Liver (tissue), 9 donors: ENCODE results near the gene SEPTIN10. TPM values are rescaled to one million over a fixed set of nuclear protein-coding genes. Genes with fewer than 3 reads are reported as not detected.

ENCODE experiments used
- DNase-seq: peaks from one replicate; pipeline ENCODE4 v3.0.0-alpha.2; 2017; ENCODE audit warnings: low spot score
- H3K27ac ChIP-seq, 2 donors: one replicate each; pipeline ENCODE4 v1.7.0; 2013; ENCODE audit warnings: inconsistent platforms in 2 of 2, low read length in 2 of 2, control low read depth in 1 of 2, low read depth in 1 of 2, mild to moderate bottlenecking in 1 of 2
- H3K27me3 ChIP-seq, 4 donors: one replicate each; pipeline versions ENCODE4 v1.6.1 to v1.7.0; 2013; ENCODE audit warnings: low read length in 3 of 4, inconsistent platforms in 1 of 4, mild to moderate bottlenecking in 1 of 4, moderate library complexity in 1 of 4; ENCODE audit not compliant: control insufficient read depth in 4 of 4, insufficient read depth in 4 of 4
- H3K36me3 ChIP-seq, 4 donors: one replicate each; pipeline versions ENCODE4 v1.6.1 to v1.7.0; 2013; ENCODE audit warnings: low read length in 3 of 4, mild to moderate bottlenecking in 3 of 4, low read depth in 1 of 4, moderate library complexity in 1 of 4; ENCODE audit not compliant: control insufficient read depth in 4 of 4, insufficient read depth in 3 of 4
- H3K4me1 ChIP-seq, 4 donors: one replicate each; pipeline versions ENCODE4 v1.6.1 to v1.7.0; 2013; ENCODE audit warnings: low read length in 3 of 4, mild to moderate bottlenecking in 3 of 4, moderate library complexity in 1 of 4; ENCODE audit not compliant: control insufficient read depth in 4 of 4, insufficient read depth in 4 of 4
- H3K4me3 ChIP-seq, 3 donors: one replicate each; pipeline versions ENCODE4 v1.6.1 to v1.7.0; 2013; ENCODE audit warnings: low read length in 3 of 3, control low read depth in 1 of 3, low read depth in 1 of 3, mild to moderate bottlenecking in 1 of 3
- H3K9ac ChIP-seq, 2 donors: one replicate each; pipeline ENCODE4 v1.7.0; 2013; ENCODE audit warnings: low read length in 2 of 2, mild to moderate bottlenecking in 2 of 2, moderate library complexity in 2 of 2, control low read depth in 1 of 2, low read depth in 1 of 2
- H3K9me3 ChIP-seq, 4 donors: one replicate each; pipeline versions ENCODE4 v1.6.1 to v1.7.0; 2013; ENCODE audit warnings: low read length in 3 of 4; ENCODE audit not compliant: control insufficient read depth in 4 of 4
- EGR1 ChIP-seq, 2 donors: IDR thresholded peaks; 2 replicates each; pipeline ENCODE4 v1.6.1; 2016 to 2018; ENCODE audit warnings: antibody characterized with exemption in 2 of 2, low read depth in 2 of 2
- FOXA1 ChIP-seq: IDR thresholded peaks from 2 replicates; pipeline ENCODE4 v1.6.1; 2016; ENCODE audit warnings: antibody characterized with exemption
- FOXA2 ChIP-seq: IDR thresholded peaks from 2 replicates; pipeline ENCODE4 v1.6.1; 2016; ENCODE audit warnings: antibody characterized with exemption
- GABPA ChIP-seq, 2 donors: IDR thresholded peaks in 1 of 2; conservative IDR thresholded peaks in 1 of 2; 2 replicates each; pipeline ENCODE4 v1.6.1; 2016; ENCODE audit warnings: antibody characterized with exemption in 2 of 2, mild to moderate bottlenecking in 1 of 2, moderate library complexity in 1 of 2
- HNF4A ChIP-seq, 2 donors: conservative IDR thresholded peaks; 2 replicates each; pipeline ENCODE4 v1.6.1; 2016; ENCODE audit warnings: antibody characterized with exemption in 2 of 2, mild to moderate bottlenecking in 2 of 2
- HNF4G ChIP-seq: IDR thresholded peaks from 2 replicates; pipeline ENCODE4 v1.6.1; 2016; ENCODE audit warnings: antibody characterized with exemption
- JUND ChIP-seq, 2 donors: IDR thresholded peaks; 2 replicates each; pipeline ENCODE4 v1.6.1; 2016; ENCODE audit warnings: antibody characterized with exemption in 2 of 2
- NR2F2 ChIP-seq: IDR thresholded peaks from 2 replicates; pipeline ENCODE4 v1.6.1; 2016; ENCODE audit warnings: antibody characterized with exemption
- RAD21 ChIP-seq, 2 donors: IDR thresholded peaks; 2 replicates each; pipeline ENCODE4 v1.6.1; 2016; ENCODE audit warnings: antibody characterized with exemption in 2 of 2, mild to moderate bottlenecking in 2 of 2
- RXRA ChIP-seq, 2 donors: IDR thresholded peaks; 2 replicates each; pipeline ENCODE4 v1.6.1; 2017 to 2018; ENCODE audit warnings: antibody characterized with exemption in 2 of 2, mild to moderate bottlenecking in 1 of 2
- SP1 ChIP-seq: IDR thresholded peaks from 2 replicates; pipeline ENCODE4 v1.6.1; 2018; ENCODE audit warnings: antibody characterized with exemption, mild to moderate bottlenecking
- TAF1 ChIP-seq: conservative IDR thresholded peaks from 2 replicates; pipeline ENCODE4 v1.6.1; 2016; ENCODE audit warnings: antibody characterized with exemption, mild to moderate bottlenecking
- YY1 ChIP-seq: IDR thresholded peaks from 2 replicates; pipeline ENCODE4 v1.6.1; 2016; ENCODE audit warnings: antibody characterized with exemption, mild to moderate bottlenecking
- WGBS: extraction: QIAGEN DNeasy Blood & Tissue Kit; methylation state at CpG from one replicate; pipeline ENCODE4 v1.1.7; 2013; 5-methylcytosine and 5-hydroxymethylcytosine counted together
- polyA plus RNA-seq, 2 donors: library from polyadenylated mRNA; stranded (reverse) in 1 of 2; unstranded in 1 of 2; fragments of 200-250 nt in 1 of 2; fragments of >200 nt in 1 of 2; fragmentation: Nextera tagmentation in 1 of 2; extraction: Ambion mirVana in 1 of 2; gene quantifications; one replicate each; pipeline versions ENCODE4 v1.2.1 to v1.2.3, GENCODE V29; 2013 to 2015
- total RNA-seq, 2 donors: library from RNA; depleted of rRNA; stranded (reverse); fragments of >200 nt; gene quantifications; one replicate each; pipeline ENCODE4 v1.2.3, GENCODE V29; 2014
- TF ChIP-seq, protein P1 (sequence below): fragments of 150-350 bp; IDR thresholded peaks from 2 replicates; pipeline ENCODE4 v1.5.1; 2017; ENCODE audit warnings: improper control_type of control experiment, low read depth, low read length; ENCODE audit not compliant: missing input control
- TF ChIP-seq, protein P2 (sequence below): IDR thresholded peaks from 2 replicates; pipeline ENCODE4 v1.6.1; 2016; ENCODE audit warnings: antibody characterized with exemption
- TF ChIP-seq, protein P3 (sequence below): IDR thresholded peaks from 2 replicates; pipeline ENCODE4 v1.6.1; 2016; ENCODE audit warnings: antibody characterized with exemption, mild to moderate bottlenecking
- donor health status: healthy.
- donor health status: healthy.
- donor health status: healthy.
- donor health status: healthy.
- donor health status: healthy.

The SEPTIN10 gene
- total and polyA plus RNA-seq, 4 donors: 19.6 to 35.9 (median 20.1) TPM

DNA sequence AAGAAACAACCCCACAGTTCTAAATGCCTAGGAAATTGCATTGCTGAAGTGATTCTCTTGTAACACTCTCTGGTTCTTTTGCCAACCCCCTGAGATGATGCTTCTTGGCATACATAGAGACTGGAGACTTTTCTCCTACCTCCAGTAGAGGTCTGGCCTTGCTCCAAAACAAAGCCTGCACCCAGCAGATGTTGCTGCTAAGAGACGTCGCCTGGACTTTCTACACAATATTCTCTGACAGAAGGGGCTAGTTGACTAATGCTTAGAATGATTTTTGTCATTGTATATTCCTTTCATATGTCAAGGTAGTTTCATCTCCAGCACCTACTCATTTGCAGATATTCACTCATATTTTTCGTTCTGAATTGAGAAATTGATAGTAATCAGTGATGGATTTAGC lies 25.0 kb upstream of the SEPTIN10 start:
- H3K27ac ChIP-seq: no peak overlapping the region
- H3K9ac ChIP-seq: no peak overlapping the region
- no peak overlapping the region for H3K4me3 ChIP-seq
- TF ChIP-seq, protein P1, sequence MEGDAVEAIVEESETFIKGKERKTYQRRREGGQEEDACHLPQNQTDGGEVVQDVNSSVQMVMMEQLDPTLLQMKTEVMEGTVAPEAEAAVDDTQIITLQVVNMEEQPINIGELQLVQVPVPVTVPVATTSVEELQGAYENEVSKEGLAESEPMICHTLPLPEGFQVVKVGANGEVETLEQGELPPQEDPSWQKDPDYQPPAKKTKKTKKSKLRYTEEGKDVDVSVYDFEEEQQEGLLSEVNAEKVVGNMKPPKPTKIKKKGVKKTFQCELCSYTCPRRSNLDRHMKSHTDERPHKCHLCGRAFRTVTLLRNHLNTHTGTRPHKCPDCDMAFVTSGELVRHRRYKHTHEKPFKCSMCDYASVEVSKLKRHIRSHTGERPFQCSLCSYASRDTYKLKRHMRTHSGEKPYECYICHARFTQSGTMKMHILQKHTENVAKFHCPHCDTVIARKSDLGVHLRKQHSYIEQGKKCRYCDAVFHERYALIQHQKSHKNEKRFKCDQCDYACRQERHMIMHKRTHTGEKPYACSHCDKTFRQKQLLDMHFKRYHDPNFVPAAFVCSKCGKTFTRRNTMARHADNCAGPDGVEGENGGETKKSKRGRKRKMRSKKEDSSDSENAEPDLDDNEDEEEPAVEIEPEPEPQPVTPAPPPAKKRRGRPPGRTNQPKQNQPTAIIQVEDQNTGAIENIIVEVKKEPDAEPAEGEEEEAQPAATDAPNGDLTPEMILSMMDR: no peak
- TF ChIP-seq HNF4G (no peak), FOXA1 (no peak), RAD21 (IDR thresholded peaks at IDR 0.05) (no peak)
- no peak for DNase-seq
- WGBS: 39% methylated on average over 3 of the region's 3 CpGs
- no peaks in the 10 kb centered on the region for H3K9me3 ChIP-seq
- no peaks in the 10 kb centered on the region for H3K27me3 ChIP-seq
- no peaks in the 10 kb centered on the region for H3K36me3 ChIP-seq
- H3K4me1 ChIP-seq: peaks cover 2 to 10% (median 8%) of the 10 kb centered on the region in 4 donors

DNA sequence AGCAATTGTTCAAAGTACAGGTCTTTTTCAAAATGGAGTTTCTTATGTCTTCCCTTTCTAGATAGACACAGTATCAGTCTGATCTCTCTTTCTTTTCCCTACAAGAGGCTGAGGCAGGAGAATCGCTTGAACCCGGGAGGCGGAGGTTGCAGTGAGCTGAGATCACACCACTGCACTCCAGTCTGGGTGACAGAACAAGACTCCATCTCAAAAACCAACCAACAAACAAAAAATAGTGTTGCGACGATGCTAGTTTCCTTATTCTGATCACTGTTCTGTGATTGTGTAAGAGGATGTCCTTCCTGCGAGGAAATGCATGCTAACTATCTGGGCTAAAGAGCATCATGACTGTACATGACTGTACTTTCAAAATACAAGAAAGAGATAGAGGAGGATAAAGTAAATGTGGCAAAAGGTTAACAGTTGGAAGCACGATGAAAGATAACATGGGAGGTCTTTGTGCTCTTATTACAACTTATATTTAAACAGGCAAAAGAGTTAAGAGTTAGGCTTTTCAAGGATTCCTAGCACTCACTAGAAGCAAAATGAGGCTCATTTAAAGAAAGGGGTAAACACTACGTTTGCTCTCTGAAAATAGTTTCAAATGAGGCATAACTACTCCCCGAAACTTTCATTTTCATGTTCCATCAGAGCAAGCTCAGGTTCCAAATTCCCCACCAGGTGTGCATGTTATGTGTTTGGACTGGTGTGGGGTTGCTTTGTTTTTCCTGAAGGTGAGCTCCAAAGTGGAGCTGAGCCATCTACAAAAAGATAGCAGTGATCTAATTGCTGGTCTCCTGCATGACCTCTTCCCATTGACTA lies 24.2 kb upstream of the SEPTIN10 start:
- DNase-seq: no peak
- WGBS: 46% methylated on average over 9 of the region's 9 CpGs
- Histone ChIP-seq H3K9me3 (no peaks in the 10 kb centered on the region), H3K4me1 (peaks cover 0 to 10% (median 8%) of the 10 kb centered on the region in 4 donors), H3K36me3 (no peaks in the 10 kb centered on the region), H3K27me3 (no peaks in the 10 kb centered on the region), H3K4me3 (no peak overlapping the region), H3K9ac (no peak overlapping the region), H3K27ac (peak overlapping the region in 1 of 2 donors; percentile 48)
- TF ChIP-seq, protein P2, sequence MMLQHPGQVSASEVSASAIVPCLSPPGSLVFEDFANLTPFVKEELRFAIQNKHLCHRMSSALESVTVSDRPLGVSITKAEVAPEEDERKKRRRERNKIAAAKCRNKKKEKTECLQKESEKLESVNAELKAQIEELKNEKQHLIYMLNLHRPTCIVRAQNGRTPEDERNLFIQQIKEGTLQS: no peak
- TF ChIP-seq SP1 (peak; percentile 46), RXRA (IDR thresholded peaks at IDR 0.05) (peak; percentile 46 to 59)

DNA sequence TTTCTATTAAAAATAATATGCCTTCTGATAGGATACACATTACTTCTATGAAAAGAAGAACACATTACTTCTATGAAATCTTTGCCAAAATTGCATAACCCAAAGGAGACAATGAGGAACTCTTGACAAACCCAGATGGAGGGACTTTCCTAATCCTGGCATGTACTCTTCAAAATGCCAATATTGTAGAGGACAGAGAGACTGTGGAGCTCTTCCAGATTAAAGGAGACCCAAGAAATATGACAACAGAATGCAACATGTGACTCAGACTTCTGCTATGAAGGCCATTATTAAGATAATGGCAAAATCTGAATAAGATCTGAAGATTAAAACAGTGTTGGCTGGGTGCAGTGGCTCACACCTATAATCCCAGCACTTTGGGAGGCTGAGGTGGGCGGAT lies 22.6 kb upstream of the SEPTIN10 start:
- H3K4me3 ChIP-seq: no peak overlapping the region
- no peaks in the 10 kb centered on the region for H3K27me3 ChIP-seq
- peak overlapping the region in 1 of 2 donors; percentile 25 for H3K27ac ChIP-seq
- no peaks in the 10 kb centered on the region for H3K36me3 ChIP-seq
- H3K9ac ChIP-seq: no peak overlapping the region
- H3K9me3 ChIP-seq: no peaks in the 10 kb centered on the region
- 62% methylated on average over 1 of the region's 1 CpG for WGBS
- peaks cover 1 to 21% (median 15%) of the 10 kb centered on the region in 4 donors for H3K4me1 ChIP-seq
- DNase-seq: no peak
- TF ChIP-seq RAD21 (IDR thresholded peaks at IDR 0.05) (no peak), HNF4A (conservative IDR thresholded peaks at IDR 0.05) (no peak), RXRA (IDR thresholded peaks at IDR 0.05) (no peak), FOXA2 (no peak), JUND (IDR thresholded peaks at IDR 0.05) (no peak), HNF4G (no peak), SP1 (no peak), EGR1 (IDR thresholded peaks at IDR 0.05; ENCODE audit: low read depth in 2 of 2) (no peak), NR2F2 (no peak), GABPA (IDR thresholded peaks at IDR 0.05 in 1 of 2, conservative IDR thresholded peaks at IDR 0.05 in 1 of 2) (no peak), YY1 (no peak), TAF1 (no peak)
- TF ChIP-seq, protein P2: no peak
- TF ChIP-seq, protein P1: no peak
- TF ChIP-seq, protein P3, sequence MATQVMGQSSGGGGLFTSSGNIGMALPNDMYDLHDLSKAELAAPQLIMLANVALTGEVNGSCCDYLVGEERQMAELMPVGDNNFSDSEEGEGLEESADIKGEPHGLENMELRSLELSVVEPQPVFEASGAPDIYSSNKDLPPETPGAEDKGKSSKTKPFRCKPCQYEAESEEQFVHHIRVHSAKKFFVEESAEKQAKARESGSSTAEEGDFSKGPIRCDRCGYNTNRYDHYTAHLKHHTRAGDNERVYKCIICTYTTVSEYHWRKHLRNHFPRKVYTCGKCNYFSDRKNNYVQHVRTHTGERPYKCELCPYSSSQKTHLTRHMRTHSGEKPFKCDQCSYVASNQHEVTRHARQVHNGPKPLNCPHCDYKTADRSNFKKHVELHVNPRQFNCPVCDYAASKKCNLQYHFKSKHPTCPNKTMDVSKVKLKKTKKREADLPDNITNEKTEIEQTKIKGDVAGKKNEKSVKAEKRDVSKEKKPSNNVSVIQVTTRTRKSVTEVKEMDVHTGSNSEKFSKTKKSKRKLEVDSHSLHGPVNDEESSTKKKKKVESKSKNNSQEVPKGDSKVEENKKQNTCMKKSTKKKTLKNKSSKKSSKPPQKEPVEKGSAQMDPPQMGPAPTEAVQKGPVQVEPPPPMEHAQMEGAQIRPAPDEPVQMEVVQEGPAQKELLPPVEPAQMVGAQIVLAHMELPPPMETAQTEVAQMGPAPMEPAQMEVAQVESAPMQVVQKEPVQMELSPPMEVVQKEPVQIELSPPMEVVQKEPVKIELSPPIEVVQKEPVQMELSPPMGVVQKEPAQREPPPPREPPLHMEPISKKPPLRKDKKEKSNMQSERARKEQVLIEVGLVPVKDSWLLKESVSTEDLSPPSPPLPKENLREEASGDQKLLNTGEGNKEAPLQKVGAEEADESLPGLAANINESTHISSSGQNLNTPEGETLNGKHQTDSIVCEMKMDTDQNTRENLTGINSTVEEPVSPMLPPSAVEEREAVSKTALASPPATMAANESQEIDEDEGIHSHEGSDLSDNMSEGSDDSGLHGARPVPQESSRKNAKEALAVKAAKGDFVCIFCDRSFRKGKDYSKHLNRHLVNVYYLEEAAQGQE: no peak
